Measurements from ENCODE around the gene AK8.
A peak's percentile ranks its signal among the peaks of the same experiment; 100 is the strongest.

AK8 gene

GRCh38 chr9:132877824-132878694, at the start of gene AK8:
AK8 (minus strand) TSS chr9:132878284; CDS start chr9:132878255, 29 bp downstream.
- peak; percentile 98 for DNase-seq (ENCODE audit: low spot score)

GRCh38 chr9:132927704-132928103, 49.6 kb upstream of the AK8 start:
- DNase-seq (ENCODE audit: low spot score), result no peak

GRCh38 chr9:132923346-132923902, 45.3 kb upstream of the AK8 start:
- no peak for DNase-seq (ENCODE audit: low spot score)

- DNase-seq (ENCODE audit: low spot score), result no peak
Observed at GRCh38 chr9:132919614-132920268, 41.7 kb upstream of the AK8 start.

- no peak for DNase-seq (ENCODE audit: low spot score)
Observed at GRCh38 chr9:132914924-132915323, 36.8 kb upstream of the AK8 start.

- DNase-seq (ENCODE audit: low spot score), result no peak
Observed at GRCh38 chr9:132912131-132912530, 34.0 kb upstream of the AK8 start.

GRCh38 chr9:132910376-132910775, 32.3 kb upstream of the AK8 start:
- DNase-seq (ENCODE audit: low spot score), result no peak

- no peak for DNase-seq (ENCODE audit: low spot score)
Observed at GRCh38 chr9:132909311-132909710, 31.2 kb upstream of the AK8 start.

GRCh38 chr9:132908635-132909034, 30.6 kb upstream of the AK8 start:
- DNase-seq (ENCODE audit: low spot score), result no peak

- DNase-seq (ENCODE audit: low spot score), result no peak
Observed at GRCh38 chr9:132905726-132906125, 27.6 kb upstream of the AK8 start.

- no peak for DNase-seq (ENCODE audit: low spot score)
Observed at GRCh38 chr9:132903574-132904492, 25.7 kb upstream of the AK8 start.

- peak; percentile 86 for DNase-seq (ENCODE audit: low spot score)
Observed at GRCh38 chr9:132901858-132902831, 24.1 kb upstream of the AK8 start.

GRCh38 chr9:132898051-132898450, 20.0 kb upstream of the AK8 start:
- no peak for DNase-seq (ENCODE audit: low spot score)

GRCh38 chr9:132896906-132897305, 18.8 kb upstream of the AK8 start:
- no peak for DNase-seq (ENCODE audit: low spot score)

GRCh38 chr9:132896264-132896663, 18.2 kb upstream of the AK8 start:
- no peak for DNase-seq (ENCODE audit: low spot score)

- DNase-seq (ENCODE audit: low spot score), result no peak
Observed at GRCh38 chr9:132894862-132895835, 17.1 kb upstream of the AK8 start.

GRCh38 chr9:132894346-132894745, 16.3 kb upstream of the AK8 start:
- DNase-seq (ENCODE audit: low spot score), result no peak

- DNase-seq (ENCODE audit: low spot score), result no peak
Observed at GRCh38 chr9:132892400-132892799, 14.3 kb upstream of the AK8 start.

GRCh38 chr9:132888151-132888550, 10.1 kb upstream of the AK8 start:
- no peak for DNase-seq (ENCODE audit: low spot score)

Measured in AG08396 (cell line).